K562 (cell line): ENCODE data around the gene ZNHIT2. TPM values are rescaled to one million over a fixed set of nuclear protein-coding genes. Genes with fewer than 3 reads are reported as not detected.

Experiments
- BACH1 ChIP-seq: fragments of 200-800 bp; sonication (Bioruptor generic); IDR thresholded peaks from 2 replicates; pipeline ENCODE4 v1.6.1; 2016; ENCODE audit warnings: missing genetic modification characterization, missing compliant biosample characterization
- E2F4 ChIP-seq: sonication (generic); formaldehyde crosslinking; IDR thresholded peaks from 2 replicates; pipeline ENCODE4 v1.8.0; 2022; ENCODE audit warnings: mild to moderate bottlenecking, low read depth, missing genetic modification reagents
- ETV5 ChIP-seq: sonication (generic); formaldehyde crosslinking; IDR thresholded peaks from 2 replicates; pipeline ENCODE4 v1.4.0; 2020; ENCODE audit warnings: low read depth, mild to moderate bottlenecking, missing genetic modification reagents
- FOSL1 ChIP-seq: fragments of 200-800 bp; sonication (Bioruptor generic); conservative IDR thresholded peaks from 2 replicates; pipeline ENCODE4 v1.6.1; 2016; ENCODE audit warnings: missing genetic modification characterization, missing compliant biosample characterization
- HIVEP1 ChIP-seq: fragments of 250-450 bp; sonication (Bioruptor Pico); IDR thresholded peaks from 2 replicates; pipeline ENCODE4 v1.4.0; 2020; ENCODE audit warnings: mild to moderate bottlenecking
- L3MBTL2 ChIP-seq: fragments of 450-650 bp; IDR thresholded peaks from 2 replicates; pipeline ENCODE4 v1.6.1; 2016; ENCODE audit warnings: mild to moderate bottlenecking, moderate library complexity
- MAFK ChIP-seq: IDR thresholded peaks from 2 replicates; pipeline ENCODE4 v1.6.1; 2011; ENCODE audit warnings: low read length, improper control_type of control experiment
- PATZ1 ChIP-seq: fragments of 250-450 bp; sonication (Bioruptor Pico); IDR thresholded peaks from 2 replicates; pipeline ENCODE4 v1.5.0; 2020; ENCODE audit warnings: mild to moderate bottlenecking, borderline replicate concordance
- POLR2B ChIP-seq: fragments of 450-650 bp; IDR thresholded peaks from 2 replicates; pipeline ENCODE4 v1.6.1; 2018; ENCODE audit warnings: low read depth; ENCODE audit not compliant: partially characterized antibody
- SREBF1 ChIP-seq: fragments of 150-350 bp; IDR thresholded peaks from 2 replicates; pipeline ENCODE4 v1.6.1; 2014; ENCODE audit warnings: antibody characterized with exemption, low read depth, low read length, borderline replicate concordance
- TOE1 ChIP-seq, 2 experiments: fragments of 450-650 bp in 1 of 2; sonication (generic) in 1 of 2; formaldehyde crosslinking in 1 of 2; IDR thresholded peaks; 2 replicates each; pipeline versions ENCODE4 v1.7.1 to v1.8.0; 2016 to 2022; ENCODE audit warnings: borderline replicate concordance in 2 of 2, mild to moderate bottlenecking in 2 of 2, antibody characterized with exemption in 1 of 2, inconsistent platforms in 1 of 2, low read depth in 1 of 2, missing genetic modification reagents in 1 of 2, moderate library complexity in 1 of 2
- TRIM24 ChIP-seq, 2 experiments: fragments of 450-650 bp; IDR thresholded peaks; 2 replicates each; pipeline ENCODE4 v1.6.1; 2016
- ZC3H4 ChIP-seq: sonication (generic); formaldehyde crosslinking; IDR thresholded peaks from 2 replicates; pipeline ENCODE4 v1.9.0; 2021; ENCODE audit warnings: missing genetic modification reagents, borderline replicate concordance
- ZNF143 ChIP-seq: sonication (generic); formaldehyde crosslinking; IDR thresholded peaks from 2 replicates; pipeline ENCODE4 v1.9.0; 2022; ENCODE audit warnings: mild to moderate bottlenecking, missing genetic modification reagents
- ZNF316 ChIP-seq: fragments of 450-650 bp; IDR thresholded peaks from 2 replicates; pipeline ENCODE4 v1.6.1; 2016
- ZNF407 ChIP-seq: fragments of 450-650 bp; IDR thresholded peaks from 2 replicates; pipeline ENCODE4 v1.6.1; 2016; ENCODE audit warnings: low read depth
- ZZZ3 ChIP-seq: fragments of 450-650 bp; IDR thresholded peaks from 2 replicates; pipeline ENCODE4 v1.6.1; 2016; ENCODE audit warnings: antibody characterized with exemption, mild to moderate bottlenecking, moderate library complexity
- polyA plus RNA-seq, 8 experiments: library from polyadenylated mRNA; depleted of rRNA in 4 of 8; stranded (reverse) in 5 of 8; unstranded in 3 of 8; fragments of >200 nt; fragmentation: Nextera tagmentation in 2 of 8; fragmentation: Illumina TruSeq in 1 of 8; extraction: Ambion mirVana in 2 of 8; extraction: Trizol in 1 of 8; gene quantifications; 2 replicates each; pipeline versions ENCODE4 v1.2.1 to v1.2.3, GENCODE V29; 2011 to 2014; ENCODE audit warnings: inconsistent platforms in 1 of 8, missing spikeins in 1 of 8
- total RNA-seq, 7 experiments: library from RNA; depleted of rRNA in 6 of 7; stranded (reverse); fragments of >200 nt in 6 of 7; fragmentation: Illumina TruSeq in 2 of 7; extraction: Trizol in 2 of 7; gene quantifications; 2 replicates each; pipeline versions ENCODE4 v1.2.1 to v1.2.3, GENCODE V29; 2011 to 2021; ENCODE audit warnings: low replicate concordance in 1 of 7

Gene ZNHIT2
- total and polyA plus RNA-seq, 9 of the 15 experiments (the other 6 are each of a cell fraction or from before 2014, with no cell fraction given) = 0.08 to 39.0 (median 2.5) TPM

GRCh38 chr11:65134240-65134951, 16.9 kb upstream of the ZNHIT2 start, which contains the start of gene SYVN1 (continued):
- peak; percentile 64 for TF ChIP-seq ZNF407
- peak in 1 of 2 experiments; percentile 71; a peak in 2 of 4 replicates for TF ChIP-seq TRIM24 (IDR thresholded peaks at IDR 0.05)
- peak; percentile 90 for TF ChIP-seq POLR2B
- 0 out of 2 replicates have a peak, but pooled peaks have one; percentile 44 for TF ChIP-seq ZZZ3
- TF ChIP-seq ZNF316 = no peak
- peak; percentile 92; the same call in 1 of the 2 replicates for TF ChIP-seq SREBF1
- no peak for TF ChIP-seq PATZ1 (CRISPR knock-in tag)
- no peak for TF ChIP-seq ZNF143
- TF ChIP-seq MAFK = no peak
- TF ChIP-seq L3MBTL2 = peak; percentile 11
- TF ChIP-seq HIVEP1 (CRISPR knock-in tag) = no peak
- peak; percentile 76 for TF ChIP-seq FOSL1 (tag)
- no peak for TF ChIP-seq ZC3H4 (CRISPR knock-in tag)
- no peak for TF ChIP-seq E2F4 (CRISPR knock-in tag)
- no peak for TF ChIP-seq BACH1 (tag)
- peak; percentile 93 for TF ChIP-seq ETV5
- TF ChIP-seq TOE1 (IDR thresholded peaks at IDR 0.05; ENCODE audit: borderline replicate concordance) = peak; percentile 85; the same call in 1 of the 2 replicates
- no peak for TF ChIP-seq TOE1 (CRISPR knock-in tag; IDR thresholded peaks at IDR 0.05; ENCODE audit: borderline replicate concordance, low read depth)
